GM21529 (cell line): Measurements from ENCODE around the gene RTL5.
"Not testable (repeated sequence)": the region's sequence is repeated elsewhere in the genome, so short reads cannot be mapped to it uniquely, and the experiment has no call there.

Experiments
- ATAC-seq: cut with Tn5 transposase; IDR thresholded peaks from one replicate; pipeline ENCODE4 v1.9.1; 2021; ENCODE audit not compliant: unreplicated experiment

Gene RTL5

GRCh38 chrX:72131317-72132294 is at the start of gene RTL5:
TSS of gene RTL5 (minus strand) at chrX:72131915.
- ATAC-seq: peak; percentile 65

- ATAC-seq: no peak
Measured at GRCh38 chrX:72180539-72180938, 48.8 kb upstream of the RTL5 start.

DNA sequence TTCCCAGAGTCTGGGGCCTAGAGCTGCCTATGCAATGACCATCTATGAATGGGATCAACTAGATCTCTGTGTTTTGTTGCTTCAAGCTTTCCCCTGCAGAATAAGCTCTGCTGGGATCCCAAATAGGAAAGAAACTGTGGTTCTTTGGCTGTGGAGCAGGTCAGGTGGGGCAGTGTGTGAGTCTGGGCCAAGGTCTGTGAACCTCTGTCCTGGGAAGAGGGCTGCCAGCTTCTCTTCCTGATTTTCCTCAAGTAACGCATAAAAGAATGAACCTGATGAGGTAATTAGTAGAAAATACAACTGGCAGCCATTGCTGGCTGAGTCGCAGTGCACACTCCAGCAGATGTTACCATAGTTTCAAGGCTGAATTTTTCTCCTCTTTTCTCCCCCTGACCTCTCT is 45.3 kb upstream of the RTL5 start:
- ATAC-seq: no peak

DNA sequence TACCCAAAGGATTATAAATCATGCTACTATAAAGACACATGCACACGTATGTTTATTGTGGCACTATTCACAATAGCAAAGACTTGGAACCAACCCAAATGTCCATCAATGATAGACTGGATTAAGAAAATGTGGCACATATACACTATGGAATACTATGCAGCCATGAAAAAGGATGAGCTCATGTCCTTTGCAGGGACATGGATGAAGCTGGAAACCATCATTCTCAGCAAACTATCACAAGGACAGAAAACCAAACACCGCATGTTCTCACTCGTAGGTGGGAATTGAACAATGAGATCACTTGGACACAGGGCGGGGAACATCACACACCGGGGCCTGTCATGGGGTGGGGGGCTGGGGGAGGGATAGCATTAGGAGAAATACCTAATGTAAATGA is 44.6 kb upstream of the RTL5 start:
- not testable (repeated sequence) for ATAC-seq

DNA sequence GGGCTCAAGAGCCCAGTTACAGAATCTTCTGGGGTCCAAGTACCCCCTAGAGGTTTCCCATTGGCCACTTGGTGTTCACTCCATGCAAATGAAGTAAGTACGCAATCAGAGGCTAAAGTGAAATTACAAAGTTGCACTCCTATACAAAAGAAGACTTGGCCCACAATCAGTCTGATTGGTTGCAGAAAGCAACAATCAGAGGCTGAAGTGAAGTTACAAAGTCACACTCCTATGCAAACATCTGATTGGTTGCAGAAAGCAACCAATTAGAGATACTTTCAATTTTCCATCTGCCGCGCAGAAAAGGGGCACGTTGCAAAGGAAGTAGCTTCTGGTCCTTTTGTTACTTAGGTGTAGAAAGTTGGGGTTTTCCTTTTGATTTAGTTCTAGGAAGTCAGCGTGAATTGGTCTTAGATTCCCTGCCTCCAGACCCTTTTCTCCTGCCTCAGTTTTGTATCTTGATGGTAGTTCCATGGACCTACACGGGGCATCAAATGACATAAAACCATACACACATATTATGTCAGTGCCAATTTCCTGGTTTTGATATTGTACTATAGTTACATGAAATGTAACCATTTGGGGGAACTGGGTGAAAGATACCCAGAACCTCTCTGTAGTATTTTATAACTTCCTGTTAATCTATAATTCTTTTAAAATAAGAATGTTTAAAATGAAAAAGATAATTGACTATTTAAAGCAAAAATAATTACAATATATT is 37.5 kb upstream of the RTL5 start:
- no peak for ATAC-seq

- ATAC-seq: no peak
Measured at GRCh38 chrX:72165551-72165950, 33.8 kb upstream of the RTL5 start.

DNA sequence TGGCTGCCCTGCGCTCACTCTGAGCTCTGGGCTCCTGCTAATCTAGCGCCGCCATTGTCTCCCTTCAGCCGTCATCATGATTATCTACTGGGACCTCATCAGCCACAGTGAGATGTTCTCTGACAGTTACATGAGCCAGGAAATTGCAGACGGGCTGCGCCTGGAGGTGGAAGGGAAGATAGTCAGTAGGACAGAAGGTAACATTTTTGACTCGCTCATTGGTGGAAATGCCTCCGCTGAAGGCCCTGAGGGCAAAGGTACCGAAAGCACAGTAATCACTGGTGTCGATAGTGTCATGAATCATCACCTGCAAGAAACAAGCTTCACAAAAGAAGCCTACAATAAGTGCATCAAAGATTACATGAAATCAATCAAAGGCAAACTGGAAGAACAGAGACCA is 28.1 kb upstream of the RTL5 start:
- ATAC-seq: no peak

- no peak for ATAC-seq
Measured at GRCh38 chrX:72158773-72159172, 27.1 kb upstream of the RTL5 start.

DNA sequence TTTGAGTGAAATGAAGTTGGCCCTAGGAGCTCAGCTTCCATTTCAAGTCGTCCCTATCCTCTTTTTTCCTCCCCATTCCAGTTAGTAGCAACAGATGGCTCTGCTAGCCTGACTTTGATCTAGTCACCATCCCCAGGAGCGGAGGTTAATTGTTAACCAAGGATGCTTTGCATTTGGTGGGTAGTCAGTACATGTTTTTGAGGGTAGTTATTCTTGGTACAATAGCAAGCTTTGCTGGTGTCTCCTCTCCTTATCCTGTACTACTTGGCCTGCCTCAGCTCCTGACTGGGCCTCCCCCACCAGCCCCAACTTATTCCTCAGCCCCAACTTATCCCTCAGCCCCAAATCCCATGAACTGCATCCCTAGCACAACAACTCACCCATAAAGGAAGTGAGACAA is 14.8 kb upstream of the RTL5 start:
- ATAC-seq: no peak

GRCh38 chrX:72145181-72145580 is 13.5 kb upstream of the RTL5 start:
- ATAC-seq: no peak

DNA sequence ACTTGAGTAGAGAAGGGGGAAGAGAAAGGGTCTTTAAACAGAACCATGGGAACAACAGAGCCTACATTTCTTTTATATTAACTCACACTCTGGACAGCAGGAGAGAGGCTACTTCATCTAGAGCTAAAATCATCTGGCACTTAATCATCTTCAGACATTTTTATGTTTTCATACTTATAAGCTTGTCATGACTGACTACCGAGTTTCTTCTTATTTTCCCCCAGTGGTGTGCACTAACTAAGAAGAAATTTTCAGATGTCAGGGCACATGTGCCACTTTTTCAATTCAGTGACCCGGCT is 11.8 kb upstream of the RTL5 start:
- no peak for ATAC-seq

GRCh38 chrX:72142794-72143608 is 11.3 kb upstream of the RTL5 start:
- ATAC-seq: no peak

DNA sequence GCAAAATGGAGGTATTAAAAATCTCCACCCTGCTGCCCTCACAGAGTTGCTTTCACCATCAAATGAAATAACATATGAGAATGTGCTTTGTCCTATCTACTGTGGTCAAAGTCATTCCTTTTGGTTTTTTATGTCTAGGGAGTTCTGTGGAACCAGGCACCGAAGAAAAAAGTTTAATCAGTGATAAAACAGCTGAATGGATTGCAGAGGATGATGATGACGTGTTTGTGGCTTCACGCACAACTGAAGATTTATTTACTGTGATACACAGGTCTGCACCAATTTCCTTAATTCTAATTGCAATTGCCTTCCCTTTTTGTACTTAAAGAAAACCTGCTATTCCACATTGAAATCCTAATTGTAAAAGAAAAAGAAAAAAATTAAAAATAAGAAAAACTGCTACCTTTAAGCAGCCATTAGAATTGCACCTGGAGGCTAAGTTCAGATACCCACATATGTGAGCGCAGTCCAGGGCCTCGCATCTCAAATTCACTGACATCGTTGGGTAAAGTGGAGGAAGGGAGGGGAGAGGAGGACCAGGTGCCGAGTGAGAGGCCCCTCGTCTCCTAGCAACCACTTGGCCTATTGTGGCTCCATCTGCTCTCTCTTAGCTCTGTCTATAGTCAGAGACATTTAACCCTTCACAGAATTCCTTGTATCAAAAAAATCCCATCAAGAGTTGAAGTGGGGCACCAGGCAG is 10.5 kb upstream of the RTL5 start:
- ATAC-seq: no peak

GRCh38 chrX:72141372-72142004 is 9.8 kb upstream of the RTL5 start:
- ATAC-seq: peak; percentile 68

GRCh38 chrX:72139538-72139937 is 7.8 kb upstream of the RTL5 start:
- no peak for ATAC-seq

DNA sequence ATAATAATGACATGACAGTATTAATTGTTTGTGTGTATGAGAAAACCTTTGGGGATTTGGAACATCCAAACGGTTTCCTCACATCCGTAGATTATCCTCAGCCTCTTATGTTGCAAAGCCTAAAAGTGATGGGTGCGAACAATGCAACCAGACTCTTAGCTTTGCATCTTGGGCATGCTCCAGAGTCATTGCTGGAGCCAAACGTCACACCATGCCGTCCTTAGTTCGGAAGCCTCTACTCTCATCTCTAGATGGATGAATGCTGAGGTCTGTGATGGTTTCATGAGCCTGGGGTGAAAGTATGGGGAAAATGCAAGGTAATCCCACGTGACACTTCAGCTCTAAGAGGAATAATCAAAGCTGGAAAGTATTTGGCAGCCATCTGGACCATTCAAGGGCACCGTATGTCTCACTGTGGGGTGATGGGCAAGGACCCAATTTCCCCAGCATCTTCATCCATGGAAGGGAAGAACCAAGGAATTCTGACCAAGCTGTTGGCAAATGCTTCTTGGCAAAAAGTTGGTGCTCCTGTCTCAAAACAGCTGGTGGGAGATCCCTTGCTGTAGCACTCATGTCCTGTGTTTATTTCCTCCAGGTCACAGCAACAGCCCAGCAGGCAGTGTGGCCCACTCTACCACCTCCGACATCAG is 6.3 kb upstream of the RTL5 start:
- no peak for ATAC-seq

DNA sequence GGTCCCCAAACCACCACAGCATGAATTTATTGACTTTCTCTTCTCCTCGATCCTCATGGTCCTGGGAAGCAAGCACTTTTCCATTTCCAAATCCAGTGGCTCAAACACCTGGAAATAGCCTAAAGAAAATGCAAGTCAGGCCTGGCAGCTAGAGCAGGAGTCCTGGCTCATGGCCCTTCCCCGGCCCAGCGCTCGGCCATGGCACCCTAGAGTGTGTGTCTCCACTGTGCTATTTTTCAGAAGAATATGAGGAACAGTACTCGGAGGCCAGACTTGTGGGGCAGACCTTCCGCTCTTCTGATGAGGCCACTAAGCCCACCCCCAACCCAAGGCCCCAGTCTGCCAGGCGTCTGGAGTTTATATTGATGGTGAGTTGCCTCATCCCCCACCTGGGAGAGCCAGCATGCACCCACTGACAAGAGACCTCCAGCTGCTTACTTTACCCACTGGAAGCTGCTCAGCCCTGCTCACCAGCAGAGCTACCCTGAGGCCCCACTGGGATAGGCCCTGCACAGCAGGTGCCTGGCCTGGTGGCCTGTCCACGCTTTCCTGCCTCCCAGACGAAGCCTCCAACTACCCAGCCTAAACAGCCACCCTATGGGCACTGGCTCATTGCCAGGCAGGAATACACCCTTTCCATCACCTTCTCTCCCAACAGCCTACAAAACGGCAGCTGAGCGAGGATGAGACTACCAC is 2.3 kb upstream of the RTL5 start:
- ATAC-seq: no peak

DNA sequence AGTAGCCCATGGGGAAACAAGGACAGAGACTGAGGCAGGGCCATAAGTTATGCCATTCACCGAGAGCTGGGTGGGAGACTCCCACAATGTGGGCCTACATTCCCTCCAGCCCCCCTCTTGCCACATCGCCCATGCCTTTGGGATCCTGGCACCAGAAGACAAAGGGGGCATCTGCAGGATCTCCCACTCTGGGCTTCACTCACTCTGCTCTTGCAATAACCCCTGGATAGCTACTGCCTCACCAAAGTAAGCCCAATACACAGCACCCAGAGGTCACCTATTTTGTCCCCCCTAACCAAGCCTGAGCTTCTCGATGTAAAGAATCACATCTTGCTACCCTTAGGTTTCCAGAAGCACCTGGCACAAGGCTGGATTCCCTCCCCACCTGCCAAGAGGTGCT is 741 bp upstream of the RTL5 start:
- no peak for ATAC-seq

- no peak for ATAC-seq
Measured at GRCh38 chrX:72130762-72131250, 909 bp downstream of the RTL5 start.
